ENCODE data around the gene HGFAC.

DNA sequence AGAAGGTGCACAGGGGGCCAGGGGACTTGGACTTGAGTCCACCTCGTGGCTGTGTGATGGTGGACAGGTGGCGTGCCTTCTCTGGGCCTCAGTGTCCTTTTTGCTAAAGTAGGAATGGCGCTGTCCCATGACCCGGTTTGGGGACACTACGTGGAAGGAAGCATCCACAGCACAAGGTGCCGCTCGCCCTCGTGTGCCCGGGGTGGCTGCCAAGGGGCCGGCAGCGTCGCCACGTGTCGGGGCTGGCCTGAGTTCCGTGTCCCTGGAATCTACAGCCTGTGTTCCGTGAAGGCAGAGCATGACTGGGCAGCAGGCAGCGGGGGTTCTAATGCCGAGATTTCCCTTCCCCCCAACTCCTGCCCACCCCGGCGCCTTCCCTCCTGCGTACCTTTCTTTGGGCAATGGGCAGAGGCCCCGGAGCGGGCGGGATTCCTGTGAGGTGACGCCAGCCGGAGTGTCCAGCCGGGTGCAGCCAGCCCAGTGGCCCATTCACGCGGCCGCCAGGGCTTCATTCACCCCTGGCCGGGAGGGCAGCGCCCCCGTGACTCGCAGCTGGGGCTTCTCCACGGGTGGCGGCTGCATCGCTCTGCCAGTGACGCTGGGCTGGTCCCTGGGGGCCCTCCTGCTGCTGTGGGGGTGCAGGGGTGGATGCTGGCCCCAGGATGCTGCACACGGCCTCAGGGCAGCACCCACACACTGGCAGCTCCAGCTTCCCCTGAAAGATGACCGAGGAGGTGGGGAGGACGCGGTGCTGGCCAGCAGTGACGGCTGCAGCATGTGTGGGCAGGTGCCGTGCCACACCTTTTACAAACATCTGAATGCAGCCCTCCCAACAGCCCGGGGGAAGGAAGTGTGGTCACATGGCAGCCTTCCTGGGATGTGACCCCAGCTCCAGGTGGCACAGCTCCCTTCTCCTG lies 42.5 kb downstream of the HGFAC start:
- TF ChIP-seq POLR2AphosphoS5 (IDR thresholded peaks at IDR 0.05) (no peak), POLR2A (IDR thresholded peaks at IDR 0.05) (no peak), EP300 (IDR thresholded peaks at IDR 0.05) (no peak)
- TF ChIP-seq, protein P1, sequence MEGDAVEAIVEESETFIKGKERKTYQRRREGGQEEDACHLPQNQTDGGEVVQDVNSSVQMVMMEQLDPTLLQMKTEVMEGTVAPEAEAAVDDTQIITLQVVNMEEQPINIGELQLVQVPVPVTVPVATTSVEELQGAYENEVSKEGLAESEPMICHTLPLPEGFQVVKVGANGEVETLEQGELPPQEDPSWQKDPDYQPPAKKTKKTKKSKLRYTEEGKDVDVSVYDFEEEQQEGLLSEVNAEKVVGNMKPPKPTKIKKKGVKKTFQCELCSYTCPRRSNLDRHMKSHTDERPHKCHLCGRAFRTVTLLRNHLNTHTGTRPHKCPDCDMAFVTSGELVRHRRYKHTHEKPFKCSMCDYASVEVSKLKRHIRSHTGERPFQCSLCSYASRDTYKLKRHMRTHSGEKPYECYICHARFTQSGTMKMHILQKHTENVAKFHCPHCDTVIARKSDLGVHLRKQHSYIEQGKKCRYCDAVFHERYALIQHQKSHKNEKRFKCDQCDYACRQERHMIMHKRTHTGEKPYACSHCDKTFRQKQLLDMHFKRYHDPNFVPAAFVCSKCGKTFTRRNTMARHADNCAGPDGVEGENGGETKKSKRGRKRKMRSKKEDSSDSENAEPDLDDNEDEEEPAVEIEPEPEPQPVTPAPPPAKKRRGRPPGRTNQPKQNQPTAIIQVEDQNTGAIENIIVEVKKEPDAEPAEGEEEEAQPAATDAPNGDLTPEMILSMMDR (IDR thresholded peaks at IDR 0.05) = no peak

All from suprapubic skin (tissue), 4 donors.